H7 (cell line): ENCODE data around the gene ITGA3. TPM values are rescaled to one million over a fixed set of nuclear protein-coding genes. Genes with fewer than 3 reads are reported as not detected.

ENCODE experiments used
- DNase-seq: peaks from one replicate; pipeline ENCODE4 v3.0.0; 2012
- H3K27me3 ChIP-seq: 2 replicates; pipeline ENCODE4 v1.6.0; 2011; ENCODE audit warnings: mild to moderate bottlenecking, low read length; ENCODE audit not compliant: control insufficient read depth, insufficient read depth
- H3K36me3 ChIP-seq: replicated peaks from 2 replicates; pipeline ENCODE4 v1.5.1; 2011; ENCODE audit warnings: low read length; ENCODE audit not compliant: control insufficient read depth, insufficient read depth
- H3K4me3 ChIP-seq: 2 replicates; pipeline ENCODE4 v1.5.1; 2011; ENCODE audit warnings: low read depth, mild to moderate bottlenecking, control low read depth, low read length, moderate library complexity; ENCODE audit not compliant: insufficient read depth
- total RNA-seq: library from RNA; depleted of rRNA; stranded (reverse); fragments of >200 nt; shearing (Covaris generic); gene quantifications from 2 replicates; pipeline ENCODE4 v1.2.3, GENCODE V29; 2014

ITGA3 gene
- total RNA-seq, 1 experiment from 2014 or later = 20.0 TPM

GRCh38 chr17:50079334-50080095, 23.6 kb downstream of the ITGA3 start:
- Histone ChIP-seq H3K36me3 (peaks cover 7% of the 10 kb centered on the region), H3K27me3 (no peaks in the 10 kb centered on the region), H3K4me3 (no peak overlapping the region)
- DNase-seq = peak; percentile 90

GRCh38 chr17:50080096-50080480, 24.2 kb downstream of the ITGA3 start:
- Histone ChIP-seq H3K4me3 (no peak overlapping the region), H3K36me3 (peaks cover 7% of the 10 kb centered on the region), H3K27me3 (no peaks in the 10 kb centered on the region)
- DNase-seq = no peak

- DNase-seq = no peak
- Histone ChIP-seq H3K4me3 (no peak overlapping the region), H3K27me3 (no peaks in the 10 kb centered on the region), H3K36me3 (peaks cover 7% of the 10 kb centered on the region)
Measured at GRCh38 chr17:50080827-50081226, 24.9 kb downstream of the ITGA3 start.

- Histone ChIP-seq H3K36me3 (peaks cover 7% of the 10 kb centered on the region), H3K27me3 (no peaks in the 10 kb centered on the region), H3K4me3 (no peak overlapping the region)
- no peak for DNase-seq
Measured at GRCh38 chr17:50081757-50082156, 25.8 kb downstream of the ITGA3 start.

- peak; percentile 94 for DNase-seq
- no peaks in the 10 kb centered on the region; the same call in 1 of the 2 replicates for H3K36me3 ChIP-seq
- H3K4me3 ChIP-seq = no peak overlapping the region
- H3K27me3 ChIP-seq = no peaks in the 10 kb centered on the region
Measured at GRCh38 chr17:50087246-50087911, 31.5 kb downstream of the ITGA3 start.

- Histone ChIP-seq H3K36me3 (no peaks in the 10 kb centered on the region; the same call in 1 of the 2 replicates), H3K27me3 (no peaks in the 10 kb centered on the region), H3K4me3 (no peak overlapping the region)
- peak; percentile 37 for DNase-seq
Measured at GRCh38 chr17:50087912-50088405, 32.0 kb downstream of the ITGA3 start.

GRCh38 chr17:50088952-50089825, 33.3 kb downstream of the ITGA3 start:
- no peaks in the 10 kb centered on the region for H3K27me3 ChIP-seq
- H3K36me3 ChIP-seq = no peaks in the 10 kb centered on the region
- no peak overlapping the region for H3K4me3 ChIP-seq
- DNase-seq = no peak

- Histone ChIP-seq H3K27me3 (no peaks in the 10 kb centered on the region), H3K4me3 (no peak overlapping the region), H3K36me3 (no peaks in the 10 kb centered on the region)
- no peak for DNase-seq
Measured at GRCh38 chr17:50090071-50090470, 34.2 kb downstream of the ITGA3 start.

GRCh38 chr17:50090971-50091917, 35.3 kb downstream of the ITGA3 start:
- no peaks in the 10 kb centered on the region for H3K27me3 ChIP-seq

GRCh38 chr17:50091918-50092285, 36.0 kb downstream of the ITGA3 start:
- Histone ChIP-seq H3K27me3 (no peaks in the 10 kb centered on the region), H3K4me3 (no peak overlapping the region), H3K36me3 (no peaks in the 10 kb centered on the region)
- DNase-seq = no peak

More at GRCh38 chr17:50090971-50091917, 35.3 kb downstream of the ITGA3 start:
- Histone ChIP-seq H3K4me3 (no peak overlapping the region), H3K36me3 (no peaks in the 10 kb centered on the region)
- DNase-seq = no peak

- no peak for DNase-seq
- no peaks in the 10 kb centered on the region for H3K27me3 ChIP-seq
- no peak overlapping the region for H3K4me3 ChIP-seq
- H3K36me3 ChIP-seq = no peaks in the 10 kb centered on the region
Measured at GRCh38 chr17:50093246-50093645, 37.3 kb downstream of the ITGA3 start.

- Histone ChIP-seq H3K4me3 (no peak overlapping the region), H3K27me3 (no peaks in the 10 kb centered on the region), H3K36me3 (no peaks in the 10 kb centered on the region)
- no peak for DNase-seq
Measured at GRCh38 chr17:50093807-50094206, 37.9 kb downstream of the ITGA3 start.

- H3K27me3 ChIP-seq = no peaks in the 10 kb centered on the region
- peak; percentile 89 for DNase-seq
- H3K36me3 ChIP-seq = no peaks in the 10 kb centered on the region
- peak overlapping the region; percentile 88 for H3K4me3 ChIP-seq
Measured at GRCh38 chr17:50094243-50094752, 38.4 kb downstream of the ITGA3 start.
